Measurements from ENCODE around the gene TBC1D14. TPM values are rescaled to one million over a fixed set of nuclear protein-coding genes. Genes with fewer than 3 reads are reported as not detected.

Gene TBC1D14
- total RNA-seq, 1 experiment from 2014 or later: 50.2 TPM

DNA sequence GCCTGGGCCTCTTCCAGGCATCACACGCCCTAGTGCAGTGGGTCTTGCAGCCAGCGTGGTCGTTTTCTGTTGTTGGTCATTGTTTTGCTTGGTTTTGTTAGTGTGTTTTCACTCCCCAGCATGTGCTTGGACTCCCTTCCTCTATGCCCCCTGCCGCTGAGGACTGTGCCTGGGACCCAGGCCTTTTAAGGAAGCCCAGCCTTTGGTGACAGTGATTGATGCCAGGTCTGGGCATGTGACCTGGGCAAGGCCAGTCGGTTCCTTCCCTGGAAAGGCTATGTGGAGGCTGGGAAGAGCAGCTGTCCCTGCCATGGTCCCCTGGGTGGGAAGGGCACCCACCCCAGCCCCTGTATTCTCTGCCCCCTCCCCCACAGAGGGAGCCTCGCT is 167.1 kb downstream of the TBC1D14 start:
- Histone ChIP-seq H3K4me1 (ENCODE audit: insufficient read depth, low read length) (no peaks in the 10 kb centered on the region), H3K4me2 (ENCODE audit: insufficient read depth, insufficient read length, low read length) (no peak overlapping the region), H3K27me3 (ENCODE audit: insufficient read depth, low read length) (no peaks in the 10 kb centered on the region), H4K20me1 (ENCODE audit: control insufficient read depth, insufficient read depth, insufficient read length) (no peaks in the 10 kb centered on the region), H2BK5ac (ENCODE audit: insufficient read length, low read length) (no peak overlapping the region), H3K56ac (ENCODE audit: insufficient read length, low read depth, low read length) (no peak overlapping the region), H3K9ac (ENCODE audit: extremely low read depth, insufficient read length, low read length) (no peak overlapping the region), H4K5ac (ENCODE audit: insufficient read length, low read depth, low read length) (no peak overlapping the region), H3K9me3 (ENCODE audit: control insufficient read depth, low read depth, low read length) (no peaks in the 10 kb centered on the region), H3K23ac (ENCODE audit: insufficient read length, low read depth, low read length) (no peak overlapping the region), H4K91ac (ENCODE audit: insufficient read length, low read depth, low read length) (no peak overlapping the region), H3K27ac (ENCODE audit: insufficient read length, low read depth, low read length) (no peak overlapping the region), H3K4ac (ENCODE audit: low read depth, low read length) (no peak overlapping the region), H2BK120ac (ENCODE audit: low read depth, low read length, poor library complexity, severe bottlenecking) (no peak overlapping the region), H2BK20ac (ENCODE audit: low read depth, low read length, poor library complexity, severe bottlenecking) (no peak overlapping the region), H4K8ac (replicated peaks; ENCODE audit: insufficient read length, low read depth, low read length) (no peak overlapping the region), H3K18ac (ENCODE audit: insufficient read length, low read depth, low read length) (no peak overlapping the region), H2BK15ac (ENCODE audit: low read depth, low read length) (no peak overlapping the region), H2BK12ac (ENCODE audit: insufficient read length, low read depth, low read length) (no peak overlapping the region), H3K23me2 (ENCODE audit: insufficient read length, low read depth, low read length, poor library complexity, severe bottlenecking) (no peaks in the 10 kb centered on the region), H3K79me1 (ENCODE audit: insufficient read depth, low read depth, low read length, poor library complexity, severe bottlenecking) (no peaks in the 10 kb centered on the region), H3K79me2 (ENCODE audit: insufficient read depth, low read length) (no peaks in the 10 kb centered on the region), H3K14ac (ENCODE audit: insufficient read depth, low read length) (no peak overlapping the region; the same call in 1 of the 2 replicates), H3T11ph (ENCODE audit: low read length) (no peak overlapping the region), H2AFZ (ENCODE audit: low read length) (no peak overlapping the region), H2AK5ac (ENCODE audit: insufficient read length, low read length) (no peak overlapping the region)
- Mint-ChIP-seq H3K9me3 (peaks cover 12 to 15% of the 10 kb centered on the region in 2 experiments; a peak in 4 of 5 replicates), H3K27me3 (ENCODE audit: low read depth) (peaks cover 55% of the 10 kb centered on the region), H3K4me3 (no peak overlapping the region), H3K27ac (no peak overlapping the region), H3K36me3 (ENCODE audit: insufficient read depth in 1 of 3, low read depth in 3 of 3) (no peaks in the 10 kb centered on the region; a peak in 1 of 7 replicates), H3K4me1 (no peaks in the 10 kb centered on the region)
- DNase-seq: no peak
- no peak for TF ChIP-seq CTCF (conservative IDR thresholded peaks at IDR 0.05)
- WGBS (ENCODE audit: extremely low coverage, insufficient read length, low lambda C conversion rate): no CpG with 5 or more reads among the region's 6 CpGs
